ENCODE measurements around the gene UFSP1. TPM values are rescaled to one million over a fixed set of nuclear protein-coding genes. Genes with fewer than 3 reads are reported as not detected.
A peak's percentile ranks its signal among the peaks of the same experiment; 100 is the strongest.
"Not testable (repeated sequence)": the region's sequence is repeated elsewhere in the genome, so short reads cannot be mapped to it uniquely, and the experiment has no call there.

Gene UFSP1
- total RNA-seq, 2 donors from 2014 or later, result 6.2 to 7.9 TPM

GRCh38 chr7:100921039-100921438 is 31.5 kb upstream of the UFSP1 start:
- intact Hi-C loops (cut with DNase I), result no loop called here

GRCh38 chr7:100919779-100920437 is 30.4 kb upstream of the UFSP1 start:
- H3K36me3 ChIP-seq (replicated peaks in 1 of 2; ENCODE audit: insufficient read depth in 1 of 2, low read depth in 2 of 2); H3K27ac ChIP-seq; DNase-seq; H3K27me3 ChIP-seq; ATAC-seq; intact Hi-C loops (cut with DNase I); H3K4me1 ChIP-seq; H3K9me3 ChIP-seq; H3K4me3 ChIP-seq: not testable (repeated sequence)
- 64 to 68% methylated on average over 9 of the region's 9 CpGs for WGBS, 2 donors

More at GRCh38 chr7:100921039-100921438, 31.5 kb upstream of the UFSP1 start:
- no peak for TF ChIP-seq CTCF (IDR thresholded peaks at IDR 0.05)
- no peak for TF ChIP-seq POLR2A (IDR thresholded peaks at IDR 0.05)
- ATAC-seq (no peak), DNase-seq (no peak)
- no peaks in the 10 kb centered on the region for H3K27me3 ChIP-seq
- no peak overlapping the region for H3K27ac ChIP-seq
- H3K4me1 ChIP-seq, result no peaks in the 10 kb centered on the region
- H3K36me3 ChIP-seq (replicated peaks in 1 of 2; ENCODE audit: insufficient read depth in 1 of 2, low read depth in 2 of 2), result no peaks in the 10 kb centered on the region
- H3K9me3 ChIP-seq, result no peaks in the 10 kb centered on the region
- H3K4me3 ChIP-seq, result no peak overlapping the region

- intact Hi-C loops (cut with DNase I); H3K4me3 ChIP-seq; ATAC-seq; H3K27ac ChIP-seq; H3K36me3 ChIP-seq (replicated peaks in 1 of 2; ENCODE audit: insufficient read depth in 1 of 2, low read depth in 2 of 2); H3K9me3 ChIP-seq; H3K4me1 ChIP-seq; H3K27me3 ChIP-seq; DNase-seq: not testable (repeated sequence)
- 82 to 88% methylated on average over 5 of the region's 5 CpGs for WGBS, 2 donors
These were observed 29.8 kb upstream of the UFSP1 start for GRCh38 chr7:100919335-100919734.

GRCh38 chr7:100914879-100915447 is 25.4 kb upstream of the UFSP1 start:
- DNase-seq (no peak), ATAC-seq (no peak)
- WGBS, 2 donors, result 87 to 88% methylated on average over 8 of the region's 8 CpGs
- Histone ChIP-seq H3K27me3 (no peaks in the 10 kb centered on the region), H3K4me1 (peaks cover 19% of the 10 kb centered on the region), H3K4me3 (no peak overlapping the region), H3K9me3 (no peaks in the 10 kb centered on the region), H3K36me3 (replicated peaks in 1 of 2; ENCODE audit: insufficient read depth in 1 of 2, low read depth in 2 of 2) (no peaks in the 10 kb centered on the region), H3K27ac (no peak overlapping the region)
- intact Hi-C loops (cut with DNase I), result no loop called here
- TF ChIP-seq CTCF (IDR thresholded peaks at IDR 0.05), result no peak
- no peak for TF ChIP-seq POLR2A (IDR thresholded peaks at IDR 0.05)

- Histone ChIP-seq H3K36me3 (replicated peaks in 1 of 2; ENCODE audit: insufficient read depth in 1 of 2, low read depth in 2 of 2) (no peaks in the 10 kb centered on the region), H3K9me3 (no peaks in the 10 kb centered on the region), H3K27ac (peak overlapping the region in 2 of 4 donors; percentile 41 to 56), H3K27me3 (no peaks in the 10 kb centered on the region), H3K4me1 (peaks cover 19% of the 10 kb centered on the region), H3K4me3 (no peak overlapping the region)
- DNase-seq (peak; percentile 72 to 89 (median 86)), ATAC-seq (peak; percentile 83)
- 60 to 61% methylated on average over 15 of the region's 15 CpGs for WGBS, 2 donors
- peak in 1 of 7 experiments; percentile 9 for TF ChIP-seq CTCF (IDR thresholded peaks at IDR 0.05)
- TF ChIP-seq POLR2A (IDR thresholded peaks at IDR 0.05), result no peak
- intact Hi-C loops (cut with DNase I), result no loop called here
These were observed 24.8 kb upstream of the UFSP1 start for GRCh38 chr7:100914208-100914878.

Measured in body of pancreas (tissue), 4 donors.